Right ventricle myocardium inferior (tissue), 1 donor: ENCODE results near the gene WDR55. TPM values are rescaled to one million over a fixed set of nuclear protein-coding genes. Genes with fewer than 3 reads are reported as not detected.
"Not testable (repeated sequence)": the region's sequence is repeated elsewhere in the genome, so short reads cannot be mapped to it uniquely, and the experiment has no call there.

Experiments used
- ATAC-seq: fragments of 200-7000 bp; cut with Tn5 transposase; one replicate; pipeline ENCODE4 v1.9.1; 2020; ENCODE audit warnings: mild to moderate bottlenecking, moderate library complexity
- DNase-seq: peaks from one replicate; pipeline ENCODE4 v3.0.0; 2021; ENCODE audit errors: missing footprints
- intact Hi-C: fragments of 100-400 bp; cut with DNase I; formaldehyde crosslinking; loops from one replicate; pipeline ENCODE4 v1.11.0; 2022
- microRNA-seq: library from miRNA; unstranded; fragments of <30 nt; microRNA quantifications from one replicate; pipeline ENCODE4 v1.2.0, GENCODE V29; 2020
- total RNA-seq: library from RNA; stranded (reverse); fragmentation: NEBNext Ultra II Directional; extraction: Animal tissue kit (Norgen Biotek cat#: 25700); gene quantifications from one replicate; pipeline ENCODE4 v1.2.1, GENCODE V29; 2021
- donor health status: DM: no; HTN: yes; CAD: no; lungs with severe emphysema.

WDR55 gene
- total RNA-seq, 1 donor from 2014 or later = 11.2 TPM

DNA sequence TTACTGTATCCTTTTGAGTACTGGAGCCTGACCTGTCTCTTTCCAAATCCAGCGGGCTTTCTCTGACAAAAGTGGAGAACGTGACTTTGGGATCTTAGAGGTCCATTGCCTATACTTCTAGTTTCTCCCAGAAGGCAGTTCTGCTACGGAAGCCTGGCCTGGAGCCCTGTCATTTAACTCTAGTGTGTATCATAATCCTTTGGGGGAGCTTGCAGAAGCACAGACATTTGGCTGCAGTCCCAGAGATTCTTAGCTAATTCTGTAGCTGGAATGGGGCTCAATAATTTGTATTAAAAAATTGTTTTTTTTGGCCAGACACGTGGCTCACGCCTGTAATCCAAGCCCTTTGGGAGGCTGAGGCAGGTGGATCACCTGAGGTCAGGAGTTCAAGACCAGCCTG lies 29.6 kb downstream of the WDR55 start:
- intact Hi-C loops = loop anchor here (5.0 kb wide), 2 partner anchors 147 to 292 kb away; partner anchors contain the start of genes ANKHD1 and EIF4EBP3

DNA sequence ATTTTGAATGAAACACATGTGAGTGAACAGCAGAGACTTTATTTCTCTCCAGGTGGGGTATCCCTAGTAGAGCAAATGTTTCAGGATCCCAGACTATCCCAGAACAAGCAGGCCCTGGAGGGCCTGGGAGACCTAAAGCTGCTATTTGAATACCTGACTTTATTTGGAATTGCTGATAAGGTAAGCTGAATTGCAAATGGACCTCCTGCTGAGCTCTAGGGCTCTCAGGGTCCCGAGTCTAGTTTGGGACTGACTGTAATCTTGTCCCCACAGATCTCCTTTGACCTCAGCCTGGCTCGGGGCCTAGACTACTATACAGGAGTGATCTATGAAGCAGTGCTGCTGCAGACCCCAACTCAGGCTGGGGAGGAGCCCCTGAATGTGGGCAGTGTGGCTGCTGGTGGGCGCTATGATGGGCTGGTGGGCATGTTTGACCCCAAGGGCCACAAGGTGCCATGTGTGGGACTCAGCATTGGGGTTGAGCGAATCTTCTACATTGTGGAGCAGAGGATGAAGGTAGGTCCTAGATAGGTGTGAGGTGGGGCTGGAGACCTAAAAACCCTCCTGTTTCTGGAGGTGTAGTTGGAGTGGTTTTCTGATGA lies 32.3 kb downstream of the WDR55 start:
- ATAC-seq (no peak), DNase-seq (no peak)
- intact Hi-C loops = no loop called here

More for the DNA sequence above, 29.6 kb downstream of the WDR55 start:
- no peak for ATAC-seq
- no peak for DNase-seq

DNA sequence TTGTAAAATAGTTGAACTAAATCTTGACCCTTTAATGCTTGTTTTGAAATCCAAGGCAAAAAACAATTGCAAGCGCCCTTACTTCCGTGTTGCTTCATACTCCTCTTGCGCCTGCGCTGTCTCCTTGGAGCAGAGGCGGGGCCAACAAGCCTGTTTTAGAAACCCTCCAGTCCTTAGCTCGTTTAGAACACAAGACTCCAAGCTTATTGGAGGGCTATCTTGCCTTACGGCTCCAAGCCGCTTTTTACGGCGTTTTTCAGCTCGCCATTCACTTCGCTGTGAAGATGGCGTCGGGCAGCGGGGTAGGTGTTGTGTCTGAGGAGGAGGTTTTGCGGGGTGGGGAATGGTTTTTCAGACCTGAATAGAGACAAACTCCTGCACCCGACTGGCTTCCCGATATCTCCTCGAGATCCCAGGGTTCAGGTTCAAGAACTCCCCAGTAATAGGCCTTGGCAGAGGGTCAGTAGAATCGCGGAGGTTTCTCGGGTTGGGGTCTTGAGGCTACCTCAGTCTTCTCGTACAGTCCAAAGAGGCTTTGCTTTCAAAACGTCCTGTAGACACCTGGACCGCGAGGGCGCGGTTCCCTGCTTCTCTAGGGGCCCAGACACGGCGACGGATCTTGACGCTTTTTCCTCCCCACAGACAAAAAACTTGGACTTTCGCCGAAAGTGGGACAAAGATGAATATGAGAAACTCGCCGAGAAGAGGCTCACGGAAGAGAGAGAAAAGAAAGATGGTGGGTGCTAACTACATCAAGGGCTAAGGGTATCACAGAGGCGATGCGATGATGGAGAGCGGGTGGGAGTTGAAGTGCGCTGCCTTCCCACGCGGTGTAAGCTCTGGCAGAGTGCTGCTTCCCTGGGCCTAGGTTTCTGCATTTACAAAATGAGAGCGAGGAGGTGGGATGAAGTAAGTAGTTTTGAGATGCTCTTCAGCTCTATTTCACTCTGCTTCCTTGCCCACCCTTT lies 35.8 kb downstream of the WDR55 start, which contains the start of gene ZMAT2:
Gene ZMAT2 (plus strand): TSS at position 271 of the 968 bp plus-strand sequence. CDS start 14 bp downstream, at position 285.
- DNase-seq (peak; percentile 97), ATAC-seq (peak; percentile 99)
- intact Hi-C loops = no loop called here

DNA sequence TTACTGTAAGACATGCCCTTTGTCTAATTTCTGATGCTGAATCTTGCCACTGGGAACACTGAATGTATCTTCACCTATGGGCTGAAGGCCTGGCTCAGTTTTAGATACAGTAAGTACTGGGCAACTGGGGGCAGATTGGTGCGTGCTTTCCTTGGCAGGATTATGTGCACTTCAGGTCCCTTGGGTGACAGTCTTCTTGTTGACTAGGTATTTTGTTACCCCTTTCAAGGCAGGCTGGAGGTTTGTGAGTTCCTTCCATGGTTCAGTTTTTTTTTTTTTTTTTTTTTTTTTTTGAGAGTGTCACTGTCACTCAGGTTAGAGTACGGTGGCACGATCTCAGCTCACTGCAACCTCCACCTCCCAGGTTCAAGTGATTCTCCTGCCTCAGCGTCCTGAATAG lies 43.1 kb downstream of the WDR55 start:
- ATAC-seq (no peak), DNase-seq (no peak)
- intact Hi-C loops = no loop called here

- DNase-seq, intact Hi-C loops, ATAC-seq: not testable (repeated sequence)
Measured at GRCh38 chr5:140708787-140709186, 44.1 kb downstream of the WDR55 start.

DNA sequence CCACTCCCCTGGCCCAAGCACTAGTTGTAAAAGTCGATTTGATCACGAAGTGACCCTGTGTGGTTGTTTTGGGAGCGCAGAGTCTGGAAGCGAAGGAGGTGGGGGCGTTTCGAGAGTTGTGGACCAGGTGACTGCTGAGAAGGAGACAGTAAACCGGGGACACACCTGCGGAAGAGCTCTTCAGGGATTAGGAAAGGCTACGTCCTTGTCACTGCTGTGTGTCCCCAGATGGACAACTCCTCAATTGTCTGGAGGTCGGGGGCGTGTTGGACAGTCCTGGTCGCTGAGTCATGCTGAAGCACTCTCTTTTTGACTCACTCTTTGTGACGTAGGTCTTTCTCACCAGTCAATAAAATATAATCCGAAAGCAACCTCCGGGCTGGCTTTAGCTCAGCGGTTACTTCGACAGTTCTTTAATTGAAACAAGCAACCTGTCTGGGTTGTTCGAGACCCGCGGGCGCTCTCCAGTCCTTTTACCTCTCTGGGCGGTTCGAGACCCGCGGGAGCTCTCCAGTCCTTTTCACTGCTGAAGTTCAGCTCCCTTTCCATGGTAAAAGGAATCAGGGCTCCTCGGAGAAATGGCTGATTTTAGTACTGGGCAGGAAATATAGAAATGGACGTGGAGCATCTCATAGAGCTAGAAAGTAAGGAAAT lies 46.3 kb downstream of the WDR55 start:
- intact Hi-C loops = no loop called here
- ATAC-seq (peak; percentile 93), DNase-seq (peak; percentile 90)

- ATAC-seq (no peak), DNase-seq (no peak)
- intact Hi-C loops = no loop called here
Measured at GRCh38 chr5:140711794-140712193, 47.1 kb downstream of the WDR55 start.

- ATAC-seq (no peak), DNase-seq (no peak)
- intact Hi-C loops = no loop called here
Measured at GRCh38 chr5:140713562-140714094, 48.9 kb downstream of the WDR55 start.

GRCh38 chr5:140716238-140716637 lies 51.5 kb downstream of the WDR55 start:
- intact Hi-C loops, ATAC-seq, DNase-seq: not testable (repeated sequence)

DNA sequence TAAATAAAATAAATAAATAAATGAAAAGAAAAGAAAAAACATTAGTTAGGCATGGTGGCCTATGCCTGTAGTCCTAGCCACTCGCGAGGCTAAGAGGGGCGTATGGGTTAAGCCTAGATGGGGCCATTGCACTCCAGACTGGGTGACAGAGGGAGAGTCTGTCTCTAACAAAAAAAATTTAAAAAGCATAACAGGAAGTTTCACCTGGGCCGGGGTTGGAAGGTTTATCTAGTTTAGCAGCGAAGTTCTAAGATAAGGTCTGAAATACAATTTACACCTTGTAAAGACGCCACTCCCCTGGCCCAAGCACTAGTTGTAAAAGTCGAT lies 53.5 kb downstream of the WDR55 start:
- intact Hi-C loops = no loop called here
- ATAC-seq (no peak), DNase-seq (no peak)

DNA sequence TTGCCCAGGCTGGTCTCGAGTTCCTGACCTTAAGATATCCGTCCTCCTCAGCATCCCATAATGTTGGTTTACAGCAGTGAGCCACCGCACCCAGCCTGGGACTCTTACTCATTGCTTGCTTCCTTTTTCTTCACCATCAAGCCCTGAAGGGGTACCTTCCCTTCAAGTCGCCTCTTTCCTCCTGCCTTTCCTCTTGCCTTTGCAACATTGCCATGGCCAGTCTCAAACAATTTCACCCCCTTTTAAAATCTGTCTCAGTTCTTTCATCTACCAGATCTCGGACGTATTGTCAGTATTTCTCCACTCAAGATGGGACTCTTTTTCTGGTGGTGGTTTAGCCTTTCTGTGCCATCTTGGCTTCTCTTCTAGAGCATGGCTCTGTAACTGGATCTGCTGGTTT lies 56.0 kb downstream of the WDR55 start:
- ATAC-seq, DNase-seq: not testable (repeated sequence)
- intact Hi-C loops = loop anchor here (5.0 kb wide), 1 partner anchor 348 kb away; no protein-coding TSS in a partner anchor

DNA sequence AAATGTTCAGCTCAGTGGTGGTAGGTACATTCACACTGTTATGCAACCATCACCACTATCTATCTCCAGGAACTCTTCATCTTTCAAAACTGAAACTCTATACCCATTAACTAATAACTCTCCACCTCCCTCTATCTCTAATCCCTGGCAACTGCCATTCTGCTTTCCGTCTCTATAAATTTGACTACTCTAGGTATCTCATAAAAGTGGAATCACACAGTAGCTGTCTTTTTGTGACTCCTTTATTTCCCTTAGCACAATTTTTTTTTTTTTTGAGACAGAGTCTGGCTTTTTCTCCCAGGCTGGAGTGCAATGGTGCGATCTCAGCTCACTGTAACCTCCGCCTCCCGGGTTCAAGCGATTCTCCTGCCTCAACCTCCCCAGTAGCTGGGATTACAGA lies 56.7 kb downstream of the WDR55 start:
- ATAC-seq, DNase-seq: not testable (repeated sequence)
- intact Hi-C loops = loop anchor here (5.0 kb wide), 1 partner anchor 349 kb away; no protein-coding TSS in a partner anchor

Small RNA genes within 50 kb of the gene (microRNA-seq; reads per million reads assigned to microRNA genes)
- not detected for gene MIR3655

Other genes with a start within 250 kb of the WDR55 start
- gene EIF4EBP3, start 117.2 kb upstream of the WDR55 start, total RNA-seq = 11.7 TPM
- 29.4 TPM for gene SRA1, start 107.4 kb upstream of the WDR55 start, total RNA-seq
- gene APBB3, start 100.3 kb upstream of the WDR55 start, total RNA-seq = 10.6 TPM
- 76.4 TPM for gene SLC35A4, start 100.1 kb upstream of the WDR55 start, total RNA-seq
- 46.1 TPM for gene CD14, start 31.7 kb upstream of the WDR55 start, total RNA-seq
- 4.2 TPM for gene TMCO6, start 25.5 kb upstream of the WDR55 start, total RNA-seq
- gene NDUFA2, start 17.3 kb upstream of the WDR55 start, total RNA-seq = 146 TPM
- 66.4 TPM for gene IK, start 17.1 kb upstream of the WDR55 start, total RNA-seq
- gene DND1, start 8.7 kb downstream of the WDR55 start, total RNA-seq = 0.24 TPM
- gene HARS1, start 26.5 kb downstream of the WDR55 start, total RNA-seq = 35.9 TPM
- gene HARS2, start 26.6 kb downstream of the WDR55 start, total RNA-seq = 24.4 TPM
- 35.1 TPM for gene ZMAT2, start 35.5 kb downstream of the WDR55 start, total RNA-seq
- gene PCDHA1, start 121.2 kb downstream of the WDR55 start, total RNA-seq = not detected
- not detected for gene PCDHA2, start 129.9 kb downstream of the WDR55 start, total RNA-seq
- gene PCDHA3, start 136.2 kb downstream of the WDR55 start, total RNA-seq = 0.14 TPM
- 0.08 TPM for gene PCDHA4, start 142.2 kb downstream of the WDR55 start, total RNA-seq
- gene PCDHA5, start 156.7 kb downstream of the WDR55 start, total RNA-seq = 0.05 TPM
- not detected for gene PCDHA6, start 163.1 kb downstream of the WDR55 start, total RNA-seq
- gene PCDHA7, start 169.4 kb downstream of the WDR55 start, total RNA-seq = not detected
- not detected for gene PCDHA8, start 176.3 kb downstream of the WDR55 start, total RNA-seq
- not detected for gene PCDHA9, start 183.5 kb downstream of the WDR55 start, total RNA-seq
- gene PCDHA10, start 191.0 kb downstream of the WDR55 start, total RNA-seq = 0.11 TPM
- gene PCDHA11, start 204.1 kb downstream of the WDR55 start, total RNA-seq = not detected
- not detected for gene PCDHA12, start 210.4 kb downstream of the WDR55 start, total RNA-seq
- not detected for gene PCDHA13, start 217.2 kb downstream of the WDR55 start, total RNA-seq